Measurements from ENCODE around the gene FBXW8. TPM values are rescaled to one million over a fixed set of nuclear protein-coding genes. Genes with fewer than 3 reads are reported as not detected.

The FBXW8 gene
- total and polyA plus RNA-seq, 2 donors (not counting 1 experiment from before 2014, with no cell fraction given), result 11.7 to 20.9 TPM

GRCh38 chr12:117072106-117072505, 161.4 kb downstream of the FBXW8 start:
- no peaks in the 10 kb centered on the region for H4K20me1 ChIP-seq (ENCODE audit: control insufficient read depth, extremely low read depth, insufficient read depth, low read length)
- no peaks in the 10 kb centered on the region for H3K36me3 ChIP-seq (ENCODE audit: control insufficient read depth, insufficient read depth, low read length)
- no peaks in the 10 kb centered on the region for H3K4me1 ChIP-seq (ENCODE audit: control insufficient read depth, extremely low read depth, insufficient read depth, low read length)
- H3K9me3 ChIP-seq (ENCODE audit: control insufficient read depth, insufficient read depth, low read depth, low read length), result no peaks in the 10 kb centered on the region
- H3K79me2 ChIP-seq (ENCODE audit: control insufficient read depth, insufficient read depth, low read length), result no peaks in the 10 kb centered on the region
- no peak overlapping the region for H2AFZ ChIP-seq (ENCODE audit: low read length)
- H3K4me3 ChIP-seq (replicated peaks in 1 of 4; ENCODE audit: control extremely low read depth in 1 of 4, insufficient read depth in 1 of 4, low read depth in 3 of 4, low read length in 4 of 4), result no peak overlapping the region
- peaks cover 6% of the 10 kb centered on the region for H3K27me3 ChIP-seq (ENCODE audit: control insufficient read depth, insufficient read depth, low read length)
- no peak for DNase-seq (ENCODE audit: low read depth in 2 of 2)
- H3K27ac ChIP-seq (ENCODE audit: insufficient read depth, low read length), result no peak overlapping the region
- TF ChIP-seq CTCF (conservative IDR thresholded peaks at IDR 0.05 in 1 of 2, IDR thresholded peaks at IDR 0.05 in 1 of 2; ENCODE audit: low read depth in 1 of 2, low read length in 2 of 2), result no peak
- no peak for TF ChIP-seq EZH2 (IDR thresholded peaks at IDR 0.05; ENCODE audit: low read length, missing control alignments)
- no peak overlapping the region for H3K4me2 ChIP-seq (ENCODE audit: extremely low read depth, insufficient read depth, low read length)
- H3K9ac ChIP-seq (ENCODE audit: insufficient read depth, low read length), result no peak overlapping the region

GRCh38 chr12:117072736-117073490, 162.2 kb downstream of the FBXW8 start:
- no peak overlapping the region for H3K9ac ChIP-seq (ENCODE audit: insufficient read depth, low read length)
- peaks cover 6% of the 10 kb centered on the region for H3K27me3 ChIP-seq (ENCODE audit: control insufficient read depth, insufficient read depth, low read length)
- DNase-seq (ENCODE audit: low read depth in 2 of 2), result no peak
- no peak overlapping the region for H3K27ac ChIP-seq (ENCODE audit: insufficient read depth, low read length)
- H2AFZ ChIP-seq (ENCODE audit: low read length), result no peak overlapping the region
- H3K36me3 ChIP-seq (ENCODE audit: control insufficient read depth, insufficient read depth, low read length), result no peaks in the 10 kb centered on the region
- no peaks in the 10 kb centered on the region for H3K9me3 ChIP-seq (ENCODE audit: control insufficient read depth, insufficient read depth, low read depth, low read length)
- no peak for TF ChIP-seq EZH2 (IDR thresholded peaks at IDR 0.05; ENCODE audit: low read length, missing control alignments)
- no peak for TF ChIP-seq CTCF (conservative IDR thresholded peaks at IDR 0.05 in 1 of 2, IDR thresholded peaks at IDR 0.05 in 1 of 2; ENCODE audit: low read depth in 1 of 2, low read length in 2 of 2)
- no peaks in the 10 kb centered on the region for H3K79me2 ChIP-seq (ENCODE audit: control insufficient read depth, insufficient read depth, low read length)
- H4K20me1 ChIP-seq (ENCODE audit: control insufficient read depth, extremely low read depth, insufficient read depth, low read length), result no peaks in the 10 kb centered on the region
- no peaks in the 10 kb centered on the region for H3K4me1 ChIP-seq (ENCODE audit: control insufficient read depth, extremely low read depth, insufficient read depth, low read length)
- no peak overlapping the region for H3K4me3 ChIP-seq (replicated peaks in 1 of 4; ENCODE audit: control extremely low read depth in 1 of 4, insufficient read depth in 1 of 4, low read depth in 3 of 4, low read length in 4 of 4)
- H3K4me2 ChIP-seq (ENCODE audit: extremely low read depth, insufficient read depth, low read length), result no peak overlapping the region

- H4K20me1 ChIP-seq (ENCODE audit: control insufficient read depth, extremely low read depth, insufficient read depth, low read length), result no peaks in the 10 kb centered on the region
- no peak overlapping the region for H2AFZ ChIP-seq (ENCODE audit: low read length)
- no peaks in the 10 kb centered on the region for H3K79me2 ChIP-seq (ENCODE audit: control insufficient read depth, insufficient read depth, low read length)
- H3K27ac ChIP-seq (ENCODE audit: insufficient read depth, low read length), result no peak overlapping the region
- no peak overlapping the region for H3K4me2 ChIP-seq (ENCODE audit: extremely low read depth, insufficient read depth, low read length)
- H3K9ac ChIP-seq (ENCODE audit: insufficient read depth, low read length), result no peak overlapping the region
- no peaks in the 10 kb centered on the region for H3K9me3 ChIP-seq (ENCODE audit: control insufficient read depth, insufficient read depth, low read depth, low read length)
- H3K4me3 ChIP-seq (replicated peaks in 1 of 4; ENCODE audit: control extremely low read depth in 1 of 4, insufficient read depth in 1 of 4, low read depth in 3 of 4, low read length in 4 of 4), result no peak overlapping the region
- TF ChIP-seq EZH2 (IDR thresholded peaks at IDR 0.05; ENCODE audit: low read length, missing control alignments), result no peak
- TF ChIP-seq CTCF (conservative IDR thresholded peaks at IDR 0.05 in 1 of 2, IDR thresholded peaks at IDR 0.05 in 1 of 2; ENCODE audit: low read depth in 1 of 2, low read length in 2 of 2), result no peak
- H3K27me3 ChIP-seq (ENCODE audit: control insufficient read depth, insufficient read depth, low read length), result peaks cover 6% of the 10 kb centered on the region
- no peak for DNase-seq (ENCODE audit: low read depth in 2 of 2)
- no peaks in the 10 kb centered on the region for H3K4me1 ChIP-seq (ENCODE audit: control insufficient read depth, extremely low read depth, insufficient read depth, low read length)
- no peaks in the 10 kb centered on the region for H3K36me3 ChIP-seq (ENCODE audit: control insufficient read depth, insufficient read depth, low read length)
Observed at GRCh38 chr12:117073611-117074010, 162.9 kb downstream of the FBXW8 start.
